Measurements from ENCODE around the gene BBOX1.

DNA sequence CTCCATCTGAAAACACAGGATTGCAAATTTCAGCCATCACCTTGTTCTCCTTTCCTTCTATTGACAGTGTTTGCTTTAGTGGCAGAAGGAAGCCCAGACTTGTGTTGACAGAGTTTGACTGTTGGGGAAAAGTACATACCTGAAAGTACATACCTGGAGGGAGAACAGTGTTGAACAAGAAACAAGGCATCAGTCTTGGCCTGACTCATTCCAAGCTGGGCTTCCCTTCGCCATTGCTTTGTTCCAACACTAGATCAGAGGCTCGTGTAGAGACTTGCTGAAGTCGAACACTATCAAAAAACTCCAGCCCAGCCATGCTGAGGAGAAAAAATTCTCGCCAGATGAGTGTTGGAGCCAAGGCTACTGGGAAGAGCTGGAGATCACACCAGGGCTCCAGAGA is 133.4 kb downstream of the BBOX1 start:
- no peak for TF ChIP-seq RAD21 (IDR thresholded peaks at IDR 0.05; ENCODE audit: low read depth)
- no peak for TF ChIP-seq POLR2AphosphoS5 (IDR thresholded peaks at IDR 0.05; ENCODE audit: low read depth, low read length)
- TF ChIP-seq EGR1 (IDR thresholded peaks at IDR 0.05; ENCODE audit: low read depth) = no peak

Measured in HCT116 (cell line).